LoVo (cell line): Measurements from ENCODE around the gene NPM1.

Source experiments
- DNase-seq: peaks from one replicate; pipeline ENCODE4 v3.0.0-alpha.2; 2016; ENCODE audit warnings: low spot score

The NPM1 gene

DNA sequence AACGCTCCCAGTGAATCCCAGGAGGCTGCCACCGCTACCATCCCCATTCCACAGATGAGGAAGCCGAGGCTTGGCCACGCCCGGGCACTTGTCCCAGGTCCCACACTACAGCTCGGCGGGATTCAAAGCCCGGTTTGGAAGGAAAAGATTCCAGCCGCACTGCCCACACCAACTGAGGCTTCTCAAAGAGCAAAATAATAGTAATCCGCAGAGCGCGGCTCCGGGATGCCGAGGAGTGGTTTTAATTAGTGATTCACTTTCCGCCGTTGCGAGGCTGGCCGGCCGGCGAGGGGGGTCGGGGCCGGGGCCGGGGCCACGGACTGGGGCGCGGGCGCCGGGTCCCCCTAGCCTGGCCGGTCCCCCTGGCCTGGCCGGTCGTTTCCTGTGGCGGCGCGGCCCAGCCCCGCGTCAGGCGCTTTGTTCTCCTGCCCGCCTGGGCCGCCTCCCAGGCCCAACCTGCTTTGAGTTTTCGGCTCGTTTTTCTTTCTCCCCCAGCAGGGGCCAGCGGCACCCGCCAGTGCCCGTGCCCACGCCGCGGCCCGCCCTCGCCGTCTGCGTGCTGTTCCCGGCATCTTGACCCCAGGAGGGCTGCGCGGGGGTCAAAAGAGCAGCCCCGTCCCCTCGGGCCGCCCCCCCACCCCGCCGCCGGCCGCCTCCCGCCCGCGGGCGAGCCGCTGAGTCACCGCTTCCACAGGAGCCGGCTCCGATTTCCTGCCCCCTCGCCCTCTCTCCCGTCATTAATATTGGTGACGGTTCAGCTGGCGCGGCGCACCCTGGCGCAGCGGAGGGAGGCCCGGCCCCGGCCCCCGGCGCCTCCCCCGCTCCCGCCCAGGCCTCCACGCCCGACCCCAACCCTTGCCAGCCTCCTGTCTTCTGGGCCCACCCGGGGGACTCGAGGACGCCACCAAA is 63.0 kb downstream of the NPM1 start:
- no peak for DNase-seq

DNA sequence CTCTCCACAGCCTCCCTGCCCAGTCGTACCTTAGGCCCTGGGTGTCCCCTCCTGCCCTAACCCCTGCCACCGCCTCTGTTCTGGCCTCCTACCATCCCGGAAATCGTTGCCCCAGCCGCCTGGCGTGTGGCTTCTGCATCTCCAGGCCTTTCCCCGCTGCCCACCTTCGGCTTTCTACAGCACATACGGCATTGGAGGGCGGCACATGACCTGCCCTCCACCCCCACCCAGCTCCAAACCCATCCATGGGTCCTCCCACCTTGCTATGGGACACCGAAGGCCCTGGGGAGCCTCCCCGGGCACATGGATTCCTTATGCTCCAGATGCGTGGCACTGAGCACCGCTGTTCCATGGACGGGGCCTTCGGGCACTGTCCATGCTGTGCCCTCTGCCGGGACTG is 63.8 kb downstream of the NPM1 start:
- DNase-seq, result no peak

DNA sequence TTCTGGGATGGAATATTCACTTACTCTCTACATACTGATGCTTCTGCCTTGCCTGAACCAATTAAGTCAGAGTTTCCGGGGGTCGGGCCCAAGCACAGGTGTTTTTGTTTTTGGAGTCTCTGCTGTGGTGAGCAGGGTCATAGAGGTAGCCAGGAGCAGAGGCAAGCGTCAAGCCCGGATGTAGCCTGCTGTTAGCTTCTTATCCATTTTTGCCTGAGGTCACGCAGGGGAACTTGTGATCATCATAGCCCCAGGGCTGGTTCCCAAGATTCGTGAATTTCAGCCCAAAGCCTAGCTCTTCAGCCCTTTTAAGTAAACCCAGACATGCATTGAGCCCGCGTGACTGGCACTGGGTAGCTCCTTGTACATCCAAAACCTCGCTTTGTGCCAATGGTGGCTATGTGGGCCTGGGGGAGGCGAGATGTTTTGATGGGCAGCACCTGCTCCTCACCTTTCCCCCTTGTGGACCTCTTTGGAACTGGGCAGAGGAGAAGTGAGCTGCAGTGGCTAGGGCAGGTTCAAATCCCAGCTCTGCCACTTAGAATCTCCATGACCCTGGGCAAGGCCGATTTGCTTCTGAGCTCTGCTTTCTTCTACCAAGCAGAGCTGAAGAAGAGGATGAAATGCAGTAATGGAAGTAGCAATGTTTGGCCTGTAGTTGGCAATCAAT is 65.5 kb downstream of the NPM1 start:
- no peak for DNase-seq

DNA sequence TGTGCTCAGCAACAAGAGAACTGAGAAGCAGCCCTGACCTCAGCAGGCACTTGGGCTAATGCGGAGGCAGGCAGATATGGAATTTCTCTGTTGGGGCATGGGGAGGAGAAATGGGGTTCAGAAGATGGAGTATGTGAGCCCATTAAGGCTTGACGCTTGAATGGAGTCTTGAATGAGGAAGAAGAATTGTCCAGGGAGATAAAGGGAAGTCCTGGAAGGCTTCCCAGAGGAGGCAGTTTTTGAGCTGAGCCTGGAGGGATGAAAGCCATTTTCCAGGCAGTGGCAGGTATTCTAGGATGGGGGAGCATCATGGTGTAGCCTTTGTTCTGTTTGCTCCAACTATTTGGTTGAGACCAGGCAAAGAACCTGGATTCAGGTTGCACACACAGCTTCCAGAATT is 66.3 kb downstream of the NPM1 start:
- DNase-seq, result no peak

DNA sequence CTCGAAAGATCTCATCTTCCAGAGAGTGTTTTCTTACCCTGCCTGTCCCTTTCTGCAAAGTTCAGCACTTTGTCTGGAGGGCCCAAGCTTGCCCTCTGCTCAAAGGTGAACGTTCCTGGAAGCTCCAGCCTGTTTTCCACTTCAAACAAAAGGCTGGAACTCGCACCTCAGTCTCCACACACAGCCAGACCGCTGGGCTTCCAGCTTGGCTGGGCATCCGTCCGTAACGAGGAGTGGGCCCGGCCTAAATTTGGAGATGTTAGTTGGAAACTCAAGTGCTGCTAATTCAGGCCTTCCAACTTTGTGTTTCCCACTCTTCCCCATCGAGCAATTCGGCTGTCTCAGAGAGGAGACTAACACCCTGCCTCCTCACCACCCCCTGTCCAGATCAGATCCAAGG is 66.9 kb downstream of the NPM1 start:
- no peak for DNase-seq

DNA sequence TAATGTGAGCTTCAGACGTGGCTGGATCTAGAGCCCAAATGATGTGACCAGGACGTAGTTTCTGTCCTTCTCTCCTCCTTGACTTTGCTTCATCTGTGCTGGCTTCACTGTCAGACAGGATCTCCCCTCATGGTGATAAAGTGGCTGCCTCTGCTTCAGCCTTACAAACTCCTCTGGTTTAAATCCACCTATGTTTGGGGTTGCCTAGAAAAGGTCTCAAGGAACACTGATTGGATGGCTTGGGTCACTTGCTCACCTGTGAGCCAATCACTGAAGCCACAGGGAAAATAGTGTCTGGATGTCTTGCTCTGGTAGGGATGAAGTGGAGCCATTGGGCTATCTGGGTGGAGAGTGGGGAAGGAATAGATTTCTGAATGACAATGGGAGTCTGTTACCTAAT is 67.9 kb downstream of the NPM1 start:
- DNase-seq, result no peak

DNA sequence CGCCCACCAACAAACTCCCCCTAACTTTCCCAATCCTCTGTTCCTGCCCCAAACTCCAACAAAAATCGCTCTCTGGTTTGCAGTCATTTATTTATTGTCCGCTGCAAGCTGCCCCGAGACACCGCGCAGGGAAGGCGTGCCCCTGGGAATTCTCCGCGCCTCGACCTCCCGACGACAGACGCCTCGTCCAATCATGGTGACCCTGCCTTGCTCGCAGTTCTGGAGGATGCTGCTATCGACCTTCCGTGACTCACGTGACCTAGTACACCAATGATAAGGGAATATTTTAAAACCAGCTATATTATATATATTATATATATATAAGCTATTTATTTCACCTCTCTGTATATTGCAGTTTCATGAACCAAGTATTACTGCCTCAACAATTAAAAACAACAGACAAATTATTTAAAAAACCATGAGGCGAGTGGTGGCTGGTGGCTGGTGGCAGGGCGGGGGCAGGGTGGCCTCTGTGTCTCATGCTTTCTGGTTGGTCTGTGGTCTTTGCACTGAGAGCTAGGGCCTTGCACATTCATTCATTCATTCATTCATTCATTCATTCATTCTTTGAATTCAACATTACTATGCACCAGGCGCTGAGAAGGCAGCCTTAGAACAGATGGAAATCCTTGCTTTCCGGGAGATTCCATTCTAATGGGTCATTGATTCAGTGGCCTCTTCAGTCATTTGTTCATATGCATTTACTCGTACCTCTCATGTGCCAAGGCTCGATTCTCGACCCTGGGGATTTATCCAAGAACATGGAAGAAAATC is 69.7 kb downstream of the NPM1 start:
- no peak for DNase-seq

DNA sequence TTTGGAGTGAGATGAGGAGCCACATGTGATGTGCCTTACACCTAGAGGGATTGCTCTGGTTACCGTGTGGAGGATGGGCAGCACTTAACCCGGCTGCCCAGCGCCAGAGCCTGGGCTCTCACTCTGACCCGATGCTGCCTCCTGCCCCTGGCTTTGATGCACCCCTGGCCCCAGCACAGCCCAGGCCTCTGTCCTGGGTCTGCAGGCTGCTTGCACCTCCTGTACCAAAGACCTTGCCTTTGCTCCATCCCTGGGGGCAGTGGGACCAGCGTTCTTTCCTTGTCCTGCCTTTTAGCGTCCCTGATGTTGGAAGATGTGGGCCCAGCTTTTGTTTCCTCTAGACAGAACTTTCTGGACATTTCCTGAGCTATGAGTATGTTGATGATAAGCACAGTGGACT is 72.2 kb downstream of the NPM1 start:
- DNase-seq, result no peak
